Vagina (tissue), 2 donors: ENCODE measurements around the gene SYT2.
"Not testable (repeated sequence)": the region's sequence is repeated elsewhere in the genome, so short reads cannot be mapped to it uniquely, and the experiment has no call there.

Experiments
- CTCF ChIP-seq, 3 experiments: fragments of 450-650 bp in 2 of 3; fragments of 200-600 bp in 1 of 3; sonication (generic) in 1 of 3; IDR thresholded peaks; one replicate each; pipeline ENCODE4 v1.5.1; 2017 to 2019; ENCODE audit warnings: antibody characterized with exemption in 3 of 3, mild to moderate bottlenecking in 2 of 3, moderate library complexity in 2 of 3
- POLR2A ChIP-seq, 2 donors: fragments of 450-650 bp; IDR thresholded peaks; one replicate each; pipeline ENCODE4 v1.6.1; 2017; ENCODE audit warnings: antibody characterized with exemption in 2 of 2, mild to moderate bottlenecking in 2 of 2, moderate library complexity in 2 of 2
- POLR2AphosphoS5 ChIP-seq, 2 donors: sonication (generic); formaldehyde crosslinking; IDR thresholded peaks; one replicate each; pipeline ENCODE4 v1.9.0; 2017; ENCODE audit warnings: antibody characterized with exemption in 2 of 2, mild to moderate bottlenecking in 2 of 2, low read depth in 1 of 2; ENCODE audit not compliant: insufficient read depth in 1 of 2

GRCh38 chr1:202723046-202723445 lies 12.8 kb upstream of the SYT2 start:
- TF ChIP-seq CTCF (IDR thresholded peaks at IDR 0.05); POLR2A (IDR thresholded peaks at IDR 0.05); POLR2AphosphoS5 (IDR thresholded peaks at IDR 0.05; ENCODE audit: insufficient read depth in 1 of 2, low read depth in 1 of 2): not testable (repeated sequence)
